Activated naive CD4-positive, alpha-beta T cell (primary cell): ENCODE results near the gene GLS.

Experiments
- DNase-seq, 4 experiments: peaks; one replicate each; lab custom pipeline; 2025; lab: John Stamatoyannopoulos, UW

GLS gene

DNA sequence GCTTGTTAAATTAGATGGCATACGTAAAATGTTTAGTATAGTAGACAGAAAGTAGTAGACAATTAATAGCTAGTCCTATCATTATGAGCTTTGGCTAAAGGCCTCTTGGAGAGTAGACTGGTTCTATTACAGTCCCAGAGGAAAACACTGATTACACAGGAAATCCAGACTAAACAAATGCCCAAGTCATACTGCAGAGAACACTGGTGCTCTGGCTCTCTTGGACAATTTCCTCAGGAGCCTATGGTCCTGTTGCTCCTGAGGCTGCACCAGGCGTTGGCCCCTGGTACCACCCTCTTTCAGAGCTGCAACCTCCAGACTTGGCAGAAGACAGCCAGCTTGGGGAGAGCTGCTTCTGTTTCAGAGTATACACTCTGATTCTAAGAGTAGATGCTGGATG, 91.6 kb downstream of the GLS start:
- DNase-seq = no peak

- no peak for DNase-seq
Measured at GRCh38 chr2:190972846-190973245, 92.2 kb downstream of the GLS start.

DNA sequence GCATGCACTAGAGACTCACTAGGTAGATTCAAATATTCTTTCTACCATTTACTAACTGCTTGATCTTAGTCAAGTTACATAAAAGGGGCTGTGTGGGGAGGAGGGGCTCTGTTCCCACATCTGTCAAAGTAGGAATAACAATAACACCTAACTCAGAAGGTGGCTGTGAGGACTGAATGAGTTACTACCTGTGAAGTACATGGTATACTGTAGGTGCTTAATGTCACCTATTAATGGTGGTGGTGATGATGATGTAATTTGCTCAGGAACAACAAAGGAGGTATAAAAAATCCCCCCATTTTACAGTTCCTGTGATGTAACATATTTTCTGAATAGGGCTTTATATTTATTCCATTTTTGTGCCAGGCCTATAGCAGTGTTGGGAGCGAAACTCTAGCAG, 92.6 kb downstream of the GLS start:
- DNase-seq = no peak

GRCh38 chr2:190973726-190974628, 93.4 kb downstream of the GLS start:
- no peak for DNase-seq

DNA sequence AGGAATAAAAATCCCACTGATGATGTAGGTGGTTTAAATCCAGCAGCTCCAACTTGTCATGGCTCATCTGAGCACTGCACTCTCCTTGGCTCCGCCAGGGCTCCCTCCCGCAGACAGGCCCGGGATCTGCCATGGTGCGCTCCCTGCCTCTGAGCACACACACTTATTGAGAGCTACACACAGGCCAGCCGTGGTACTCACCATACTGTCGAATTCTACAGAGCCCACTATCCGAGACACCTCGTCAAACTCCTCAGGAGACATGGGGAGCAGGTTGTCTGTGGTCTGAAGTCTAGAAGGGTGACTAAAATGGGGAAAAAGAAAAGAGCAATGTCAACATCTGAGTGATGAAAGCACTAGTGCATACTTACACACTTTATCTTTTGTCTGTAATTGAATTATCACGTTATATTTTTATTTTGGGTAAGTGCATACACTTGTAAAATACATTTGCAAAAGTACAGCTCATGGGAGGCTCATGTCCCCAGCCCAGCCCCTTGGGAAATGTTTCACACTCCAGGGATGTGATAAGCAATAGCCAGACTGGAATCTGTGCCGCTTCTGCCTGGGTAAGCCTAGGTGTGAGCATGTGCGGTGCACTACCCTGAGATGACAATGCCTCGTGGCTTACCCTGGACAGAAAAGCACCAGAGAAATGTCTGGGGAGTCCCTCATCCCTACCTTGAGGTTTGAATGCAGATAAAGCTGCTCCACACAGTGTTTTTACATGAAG, 94.2 kb downstream of the GLS start:
- no peak for DNase-seq

- DNase-seq = no peak
Measured at GRCh38 chr2:190976521-190976920, 95.9 kb downstream of the GLS start.

GRCh38 chr2:190977505-190977904, 96.9 kb downstream of the GLS start:
- DNase-seq = no peak

GRCh38 chr2:190978389-190979053, 97.9 kb downstream of the GLS start:
- DNase-seq = no peak

DNA sequence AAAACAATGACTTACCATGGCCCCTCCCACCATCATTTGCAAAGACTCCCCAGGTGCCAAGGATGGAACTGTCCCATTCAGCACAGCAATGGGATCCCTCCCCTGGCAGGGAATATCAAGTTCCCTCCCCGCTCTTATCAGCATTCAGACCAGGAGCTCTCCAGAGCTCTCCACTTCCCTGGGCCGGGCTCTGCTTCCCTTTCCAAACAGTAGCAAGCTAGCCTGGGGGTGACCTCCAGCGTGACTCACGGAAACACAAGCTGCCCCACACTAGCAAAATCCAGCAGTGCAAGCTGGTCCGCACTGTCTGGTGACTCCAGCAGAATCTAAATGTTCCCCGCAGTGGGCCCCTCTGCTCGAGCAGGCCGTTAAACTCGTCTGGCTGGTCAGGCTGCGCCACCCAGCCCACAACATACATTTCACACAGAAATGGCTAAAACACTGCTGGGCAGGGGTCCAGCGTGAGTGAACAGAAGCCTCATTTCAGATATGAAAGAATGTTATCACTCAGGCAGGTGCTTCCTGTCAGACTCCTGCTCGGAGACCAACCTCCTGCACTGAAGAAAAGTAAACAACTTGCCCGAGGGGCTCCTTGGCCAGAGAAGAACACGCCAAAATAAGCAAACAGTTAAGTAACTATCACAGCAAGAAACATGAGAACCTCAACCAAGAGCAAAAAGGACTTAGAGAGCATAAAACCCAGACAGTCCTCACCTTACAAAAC, 99.4 kb downstream of the GLS start:
- DNase-seq = no peak

DNA sequence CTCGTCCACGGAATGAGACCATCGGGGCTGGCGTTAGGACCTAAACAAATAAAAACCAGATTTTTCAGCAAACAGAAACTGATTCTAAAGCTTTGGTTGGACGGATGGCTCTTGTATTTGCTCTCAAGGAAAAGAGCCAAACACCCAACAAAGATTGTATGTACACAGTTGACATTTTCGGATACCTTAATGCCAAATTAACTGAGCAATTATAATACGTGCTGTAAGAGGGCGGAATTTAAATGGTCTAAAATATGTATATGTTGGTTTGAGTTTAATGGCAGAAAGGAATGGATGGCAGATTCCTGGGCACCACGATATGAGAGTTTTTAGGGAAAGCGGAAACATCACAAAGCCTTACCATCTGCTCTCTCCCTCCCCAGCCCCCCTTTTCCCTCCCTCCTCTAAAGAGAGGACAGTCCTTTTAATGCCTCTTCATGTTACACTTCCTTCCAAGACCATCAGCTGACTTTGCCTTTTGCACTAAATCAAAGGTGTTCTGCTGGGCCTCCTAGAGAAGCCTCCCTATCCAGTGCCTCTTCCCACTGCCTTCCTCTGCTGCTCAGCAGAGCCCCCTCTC, 100.1 kb downstream of the GLS start:
- no peak for DNase-seq

DNA sequence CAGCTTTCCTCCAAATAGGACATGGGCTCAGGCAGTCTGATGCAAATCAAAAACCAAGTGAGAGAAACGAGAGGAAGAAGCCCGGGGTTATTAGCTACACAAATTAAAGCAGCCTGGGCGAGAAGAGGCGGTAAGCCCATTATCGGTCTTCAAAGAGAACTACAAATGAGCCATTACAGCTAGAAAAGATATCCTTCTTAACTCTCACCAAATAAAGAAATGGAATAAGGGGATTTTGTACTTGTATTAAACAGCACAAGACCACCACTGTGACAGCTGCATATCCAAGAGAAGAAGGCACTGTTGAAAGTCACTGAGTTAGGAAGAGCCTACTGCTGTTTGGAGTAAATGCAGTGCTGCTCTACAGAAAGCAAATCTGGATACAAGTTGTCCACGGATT, 100.7 kb downstream of the GLS start:
- DNase-seq = no peak

GRCh38 chr2:190981733-190982132, 101.1 kb downstream of the GLS start:
- DNase-seq = no peak

GRCh38 chr2:190982262-190983034, 101.8 kb downstream of the GLS start:
- no peak for DNase-seq

DNA sequence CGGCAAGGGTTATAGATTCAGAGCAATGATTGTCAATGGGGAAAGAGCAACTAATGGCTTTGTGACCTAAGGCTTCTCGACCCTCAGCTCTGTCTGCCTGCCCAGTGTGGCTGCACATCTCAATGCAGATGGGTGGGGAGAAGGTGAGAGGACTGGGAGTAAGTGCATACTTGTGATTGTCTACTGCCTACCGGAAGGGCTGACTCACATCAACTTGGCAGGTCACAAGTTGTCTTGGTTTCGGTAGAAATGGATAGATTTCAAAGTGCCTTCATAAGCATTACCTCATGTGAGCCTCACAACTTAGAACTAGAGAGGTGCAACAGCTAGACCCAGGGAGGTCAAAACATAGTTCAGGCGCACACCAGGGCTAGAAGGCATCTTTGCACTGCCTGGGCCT, 104.0 kb downstream of the GLS start:
- no peak for DNase-seq

- no peak for DNase-seq
Measured at GRCh38 chr2:190986221-190986953, 105.8 kb downstream of the GLS start.

- DNase-seq = no peak
Measured at GRCh38 chr2:190987116-190987515, 106.5 kb downstream of the GLS start.

DNA sequence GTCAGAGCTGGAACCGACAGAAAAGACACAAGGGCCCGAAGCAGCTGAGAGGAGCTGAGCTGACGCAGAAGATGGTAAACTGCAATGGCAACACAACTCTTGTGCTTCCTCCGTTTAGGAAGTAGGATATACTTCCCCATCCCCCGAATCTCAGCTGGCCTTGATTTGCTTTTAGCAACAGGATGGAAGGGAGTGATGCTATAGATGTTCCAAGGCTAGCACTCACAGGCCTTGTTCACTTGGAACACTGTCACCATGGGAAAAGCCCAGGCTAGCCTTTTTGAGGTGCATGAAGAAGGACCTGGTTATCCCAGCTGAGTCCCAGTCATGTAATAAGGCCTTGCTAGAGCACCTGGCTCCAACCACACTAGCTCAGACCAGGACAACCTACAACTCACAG, 107.3 kb downstream of the GLS start:
- no peak for DNase-seq

DNA sequence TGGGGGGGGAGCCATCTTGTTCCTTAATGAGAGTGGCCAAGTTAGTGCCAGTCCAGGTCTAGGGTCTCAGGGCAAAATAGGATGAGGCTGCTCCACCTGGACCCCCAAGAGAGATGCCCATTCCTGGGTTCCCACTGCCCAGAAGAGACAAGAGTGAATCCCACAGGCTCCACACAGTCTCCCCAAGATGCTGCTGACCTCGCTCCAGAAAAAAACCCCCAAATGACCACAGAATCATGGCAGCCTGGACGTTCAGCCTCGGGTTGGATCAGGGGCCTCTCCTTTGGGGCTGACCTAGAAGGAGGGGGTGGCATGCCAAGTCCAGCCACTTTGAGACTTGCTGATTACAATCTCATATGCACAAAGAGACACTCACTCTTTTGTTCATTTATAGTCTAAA, 108.3 kb downstream of the GLS start:
- no peak for DNase-seq

- DNase-seq = no peak
Measured at GRCh38 chr2:190990132-190990531, 109.5 kb downstream of the GLS start.

DNA sequence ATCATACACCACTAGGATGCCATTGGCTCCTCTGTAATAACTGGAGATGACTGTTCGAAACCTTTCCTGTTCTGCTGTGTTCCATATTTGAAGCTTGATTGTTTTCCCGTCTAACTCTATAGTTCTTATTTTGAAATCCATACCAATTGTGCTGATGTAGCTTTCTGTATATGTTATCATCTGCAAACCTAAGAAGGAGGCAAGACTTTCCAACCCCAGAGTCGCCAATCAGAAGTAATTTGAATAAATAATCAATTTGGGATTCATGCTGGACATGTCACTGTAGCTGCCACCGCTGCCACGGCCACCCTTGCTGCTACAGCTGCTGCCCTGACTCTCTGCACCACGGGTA, 112.6 kb downstream of the GLS start:
- no peak for DNase-seq
